ENCODE results near the gene RAPGEF5.

Gene RAPGEF5

GRCh38 chr7:22128528-22128920 lies 228.4 kb downstream of the RAPGEF5 start:
- TF ChIP-seq GATA1 (IDR thresholded peaks at IDR 0.05; ENCODE audit: low read depth, low read length) (no peak), POLR2A (IDR thresholded peaks at IDR 0.05; ENCODE audit: low read length) (no peak)
- DNase-seq = no peak

DNA sequence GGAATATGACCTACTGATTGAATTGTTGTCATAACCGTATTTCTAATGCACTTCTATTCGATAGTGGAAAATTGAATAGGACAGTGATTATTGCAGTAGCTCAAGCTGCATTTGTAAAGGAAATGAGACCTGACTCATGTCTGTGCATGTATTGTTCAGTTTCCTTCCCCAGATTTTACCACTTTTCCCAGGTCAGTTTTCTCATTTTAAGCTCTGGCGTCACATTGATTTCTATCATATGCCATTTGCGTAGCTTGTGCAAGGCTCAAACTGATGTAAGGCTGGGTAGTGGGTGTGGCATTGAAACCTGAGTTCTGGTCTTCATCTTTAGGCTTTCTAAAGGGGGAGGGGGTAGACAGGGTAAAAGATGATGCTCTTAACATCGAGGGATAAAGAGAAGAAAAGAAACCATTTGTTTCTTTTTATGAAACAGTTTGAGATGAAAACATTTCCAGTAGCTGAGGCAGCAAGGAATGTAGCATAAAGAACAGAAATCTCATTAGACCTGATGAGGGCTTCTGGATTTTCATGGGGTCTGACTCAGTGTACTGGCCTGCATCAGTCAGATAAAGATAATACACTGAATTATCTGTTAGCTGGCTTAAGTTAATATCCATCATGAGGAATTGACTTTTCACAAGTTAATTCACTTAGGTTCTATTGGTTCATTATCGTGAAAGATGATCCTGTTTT lies 229.0 kb downstream of the RAPGEF5 start:
- TF ChIP-seq POLR2A (IDR thresholded peaks at IDR 0.05; ENCODE audit: low read length) (no peak), GATA1 (IDR thresholded peaks at IDR 0.05; ENCODE audit: low read depth, low read length) (no peak)
- no peak for DNase-seq

GRCh38 chr7:22125436-22125835 lies 231.5 kb downstream of the RAPGEF5 start:
- TF ChIP-seq GATA1 (IDR thresholded peaks at IDR 0.05; ENCODE audit: low read depth, low read length) = no peak
- no peak for TF ChIP-seq POLR2A (IDR thresholded peaks at IDR 0.05; ENCODE audit: low read length)
- DNase-seq = no peak

DNA sequence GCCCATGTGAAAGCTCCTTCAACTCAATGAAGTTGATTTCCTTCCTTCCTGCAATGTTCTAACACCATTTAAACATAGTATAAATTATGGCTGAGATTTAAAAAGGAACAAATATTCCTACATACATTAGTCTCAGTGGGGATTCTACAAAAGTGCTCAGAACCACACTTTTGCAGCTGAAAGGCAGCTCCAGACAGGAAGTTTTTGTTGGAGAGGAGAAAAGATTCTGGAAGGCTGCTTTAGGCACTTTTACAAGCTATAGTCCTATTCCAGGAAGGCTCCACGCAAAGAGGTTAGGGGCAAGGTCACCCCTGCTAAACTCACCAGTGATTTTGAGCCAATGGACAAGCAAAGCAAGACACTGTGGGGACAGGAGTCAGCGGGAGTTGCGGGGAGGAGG lies 232.0 kb downstream of the RAPGEF5 start:
- TF ChIP-seq POLR2A (IDR thresholded peaks at IDR 0.05; ENCODE audit: low read length) (no peak), GATA1 (IDR thresholded peaks at IDR 0.05; ENCODE audit: low read depth, low read length) (no peak)

DNA sequence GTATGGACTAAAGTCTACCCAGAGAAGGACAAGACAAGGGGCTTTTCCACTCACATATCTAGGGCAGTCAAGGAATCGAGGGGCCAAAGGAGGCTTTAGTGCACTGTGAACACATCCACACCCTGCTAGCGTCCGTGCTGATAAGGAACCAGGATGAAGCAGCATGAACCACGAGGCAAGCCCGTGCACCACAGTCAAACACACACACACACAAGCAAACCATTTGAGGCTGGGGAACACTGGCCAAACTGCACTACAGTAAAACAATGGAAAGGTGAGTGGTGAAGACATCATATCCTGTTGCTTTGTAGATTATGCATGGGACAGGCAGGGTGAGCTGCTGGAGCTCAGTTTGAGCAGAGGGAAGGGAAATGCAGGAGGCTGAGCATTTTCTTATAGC lies 233.8 kb downstream of the RAPGEF5 start:
- TF ChIP-seq POLR2A (IDR thresholded peaks at IDR 0.05; ENCODE audit: low read length) (no peak), GATA1 (IDR thresholded peaks at IDR 0.05; ENCODE audit: low read depth, low read length) (no peak)
- peak; percentile 60 to 65 for DNase-seq

More for the DNA sequence above, 232.0 kb downstream of the RAPGEF5 start:
- no peak for DNase-seq

DNA sequence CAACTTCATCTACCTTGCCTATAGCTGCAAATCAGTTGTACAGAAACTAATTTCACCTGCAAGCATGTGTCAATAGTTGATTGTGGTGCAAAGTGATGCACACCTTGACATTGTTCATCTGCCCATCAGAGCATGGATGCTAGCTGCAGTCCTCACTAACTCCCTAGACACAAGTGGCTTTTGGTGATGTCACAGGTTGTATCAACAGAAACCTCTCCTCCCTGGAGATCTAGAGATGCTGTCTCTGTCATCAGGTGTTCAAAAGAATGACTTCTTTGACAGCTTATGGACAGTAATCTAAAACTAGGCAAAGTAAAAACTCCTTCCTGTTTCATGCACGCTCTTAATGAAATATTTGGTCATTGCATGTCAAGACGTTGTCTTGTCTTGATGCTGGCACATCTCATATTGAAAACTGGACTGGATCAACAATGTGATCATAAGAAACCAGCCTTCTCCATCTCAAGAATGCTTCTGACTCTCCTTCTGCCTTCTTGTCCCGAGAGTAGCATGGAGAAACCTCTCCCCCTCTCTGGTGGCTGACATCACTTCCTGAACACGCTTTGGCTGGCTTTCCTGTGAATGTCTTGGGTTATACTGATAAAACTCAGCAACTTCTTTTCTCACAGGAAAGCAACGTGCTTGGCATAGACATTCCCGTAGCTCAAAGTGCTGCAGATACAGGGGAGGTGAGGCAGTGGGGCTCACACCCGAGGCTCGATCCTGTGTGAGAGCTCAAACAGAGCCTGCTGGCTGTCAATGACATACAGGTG lies 235.1 kb downstream of the RAPGEF5 start:
- peak; percentile 21 to 45 for DNase-seq
- TF ChIP-seq POLR2A (IDR thresholded peaks at IDR 0.05; ENCODE audit: low read length) (no peak), GATA1 (IDR thresholded peaks at IDR 0.05; ENCODE audit: low read depth, low read length) (no peak)

GRCh38 chr7:22120391-22121053 lies 236.4 kb downstream of the RAPGEF5 start:
- TF ChIP-seq POLR2A (IDR thresholded peaks at IDR 0.05; ENCODE audit: low read length) (no peak), GATA1 (IDR thresholded peaks at IDR 0.05; ENCODE audit: low read depth, low read length) (no peak)
- DNase-seq = no peak

DNA sequence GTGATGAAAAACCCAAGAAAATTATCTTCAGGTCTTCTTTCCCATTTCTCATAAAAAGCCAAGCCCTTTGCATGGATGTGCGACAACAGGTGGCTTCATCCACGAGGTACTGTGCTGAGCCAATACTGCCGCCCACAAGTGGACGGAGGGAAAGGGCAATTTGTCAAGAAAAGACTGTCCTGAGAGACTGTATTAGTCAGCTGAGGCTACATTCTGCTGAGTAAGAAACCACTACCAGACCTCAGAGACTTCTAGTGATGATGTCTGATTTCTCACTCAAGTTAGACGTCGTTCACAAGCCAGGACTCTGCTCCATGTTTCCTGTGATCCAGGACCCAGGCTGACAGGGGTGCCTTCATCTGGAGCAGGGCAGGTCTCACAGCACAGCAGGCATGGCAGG lies 239.7 kb downstream of the RAPGEF5 start:
- TF ChIP-seq GATA1 (IDR thresholded peaks at IDR 0.05; ENCODE audit: low read depth, low read length) = no peak
- no peak for TF ChIP-seq POLR2A (IDR thresholded peaks at IDR 0.05; ENCODE audit: low read length)
- no peak for DNase-seq

DNA sequence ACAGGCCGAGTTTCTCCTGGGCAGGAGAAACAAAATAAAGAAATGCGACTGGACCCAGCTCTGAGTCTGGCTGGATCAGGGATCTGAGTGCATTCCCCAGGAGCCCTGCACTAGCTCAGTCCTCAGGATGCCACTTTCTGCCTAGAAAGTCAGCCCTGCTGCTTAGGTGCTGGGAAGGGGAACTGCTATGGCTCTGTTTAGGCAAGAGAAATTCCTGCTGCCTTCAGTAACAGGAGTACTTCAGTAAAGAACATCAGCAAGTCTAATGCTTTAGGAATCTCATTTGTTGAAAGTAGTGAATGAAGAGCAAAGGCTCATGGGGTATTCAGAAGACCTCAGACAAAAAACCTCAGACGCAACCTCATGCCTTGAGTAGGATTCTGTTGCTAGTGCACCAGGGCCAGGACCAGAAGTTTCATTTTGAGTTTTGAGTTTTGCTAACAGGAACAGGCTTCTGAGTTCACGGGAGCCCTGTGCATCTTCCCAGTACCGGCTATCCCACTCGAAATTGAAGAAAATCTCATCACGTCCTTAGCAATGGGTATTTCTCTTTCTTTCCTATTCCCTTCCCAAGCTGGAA lies 240.4 kb downstream of the RAPGEF5 start:
- TF ChIP-seq GATA1 (IDR thresholded peaks at IDR 0.05; ENCODE audit: low read depth, low read length) (no peak), POLR2A (IDR thresholded peaks at IDR 0.05; ENCODE audit: low read length) (no peak)
- no peak for DNase-seq

DNA sequence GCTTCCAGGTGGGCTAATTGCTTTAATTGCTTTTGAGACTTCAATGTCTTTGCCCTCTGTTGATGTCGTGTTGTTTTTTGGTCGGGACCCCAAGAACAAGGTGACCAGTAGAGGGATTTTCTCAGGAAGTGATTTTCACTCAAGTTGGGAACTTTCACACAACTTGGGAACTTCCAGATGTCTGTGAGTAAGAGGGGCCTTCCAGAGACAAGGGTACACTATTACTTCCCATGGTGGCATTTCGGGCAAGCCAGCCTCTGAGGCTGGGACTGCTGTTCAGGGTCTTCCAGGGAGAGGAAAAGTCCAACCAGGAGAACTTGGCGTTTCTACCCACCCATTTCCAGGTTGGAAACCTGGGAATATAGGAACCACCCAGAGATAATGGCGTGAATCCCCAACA lies 241.3 kb downstream of the RAPGEF5 start:
- TF ChIP-seq GATA1 (IDR thresholded peaks at IDR 0.05; ENCODE audit: low read depth, low read length) (no peak), POLR2A (IDR thresholded peaks at IDR 0.05; ENCODE audit: low read length) (no peak)
- DNase-seq = no peak

DNA sequence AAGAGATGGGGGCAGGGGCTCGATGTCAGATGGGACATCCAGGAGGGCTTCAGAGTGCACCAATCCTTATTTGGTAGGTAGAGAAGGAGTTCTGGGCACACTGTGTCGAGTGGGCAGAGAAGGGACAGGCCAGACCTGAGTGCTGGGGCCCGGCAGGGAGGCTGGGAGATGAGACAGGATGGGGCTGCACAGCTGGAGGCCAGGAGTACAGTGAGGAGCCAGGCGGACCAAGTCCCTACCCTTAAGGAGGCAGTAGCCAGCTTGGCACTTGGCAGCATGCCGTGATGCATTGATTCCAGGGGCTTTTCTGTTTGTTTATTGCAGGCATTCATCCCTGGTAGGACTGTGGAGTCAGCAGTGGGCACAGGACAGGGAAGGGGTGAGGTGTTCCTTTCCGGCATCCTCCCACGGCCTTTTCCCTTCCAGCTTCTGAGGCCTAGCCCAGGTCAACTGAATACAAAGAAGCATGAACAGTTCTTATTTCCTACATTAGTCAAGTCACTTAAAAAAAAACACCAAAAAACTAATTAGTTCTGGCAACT lies 242.4 kb downstream of the RAPGEF5 start:
- DNase-seq = no peak
- TF ChIP-seq GATA1 (IDR thresholded peaks at IDR 0.05; ENCODE audit: low read depth, low read length) (no peak), POLR2A (IDR thresholded peaks at IDR 0.05; ENCODE audit: low read length) (no peak)

DNA sequence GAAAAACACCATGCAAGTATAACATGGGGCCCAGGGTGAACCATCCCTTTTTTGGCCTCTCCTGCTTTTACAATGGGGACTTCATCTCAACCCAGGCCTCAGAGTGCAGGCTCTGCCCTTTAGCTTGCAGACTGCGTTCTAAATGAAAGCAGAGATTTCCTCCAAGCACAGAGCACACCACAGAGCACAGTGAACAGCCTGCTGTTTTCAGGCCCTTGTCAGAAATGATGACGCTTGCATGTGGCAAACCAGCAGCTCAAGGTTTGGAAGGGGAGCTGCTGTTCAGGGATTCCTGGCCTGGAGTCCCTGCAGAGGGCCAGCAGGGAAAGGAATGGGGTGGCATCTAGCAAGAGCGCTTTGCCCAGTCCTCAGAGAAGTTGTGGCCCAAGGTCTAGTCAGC lies 243.9 kb downstream of the RAPGEF5 start:
- no peak for TF ChIP-seq POLR2A (IDR thresholded peaks at IDR 0.05; ENCODE audit: low read length)
- no peak for TF ChIP-seq GATA1 (IDR thresholded peaks at IDR 0.05; ENCODE audit: low read depth, low read length)
- no peak for DNase-seq

GRCh38 chr7:22111661-22112060 lies 245.3 kb downstream of the RAPGEF5 start:
- TF ChIP-seq GATA1 (IDR thresholded peaks at IDR 0.05; ENCODE audit: low read depth, low read length) (no peak), POLR2A (IDR thresholded peaks at IDR 0.05; ENCODE audit: low read length) (no peak)
- DNase-seq = no peak

GRCh38 chr7:22110881-22111280 lies 246.1 kb downstream of the RAPGEF5 start:
- DNase-seq = no peak

More at GRCh38 chr7:22110881-22111280, 246.1 kb downstream of the RAPGEF5 start:
- TF ChIP-seq POLR2A (IDR thresholded peaks at IDR 0.05; ENCODE audit: low read length) = no peak
- no peak for TF ChIP-seq GATA1 (IDR thresholded peaks at IDR 0.05; ENCODE audit: low read depth, low read length)

Measured in erythroblast (primary cell).